Prostate gland (tissue), 2 donors: ENCODE results near the gene LDLRAD4.

Experiments
- POLR2AphosphoS5 ChIP-seq: sonication (generic); formaldehyde crosslinking; IDR thresholded peaks from one replicate; pipeline ENCODE4 v1.6.1; 2017; ENCODE audit warnings: antibody characterized with exemption
- TF ChIP-seq, protein P1 (sequence below), 4 experiments: fragments of 200-600 bp in 2 of 4; fragments of 450-650 bp in 2 of 4; sonication (generic) in 2 of 4; IDR thresholded peaks; 1 replicate in 3 of 4; 2 replicates in 1 of 4; pipeline ENCODE4 v1.5.1; 2016 to 2019; ENCODE audit warnings: antibody characterized with exemption in 4 of 4, mild to moderate bottlenecking in 2 of 4, moderate library complexity in 2 of 4

DNA sequence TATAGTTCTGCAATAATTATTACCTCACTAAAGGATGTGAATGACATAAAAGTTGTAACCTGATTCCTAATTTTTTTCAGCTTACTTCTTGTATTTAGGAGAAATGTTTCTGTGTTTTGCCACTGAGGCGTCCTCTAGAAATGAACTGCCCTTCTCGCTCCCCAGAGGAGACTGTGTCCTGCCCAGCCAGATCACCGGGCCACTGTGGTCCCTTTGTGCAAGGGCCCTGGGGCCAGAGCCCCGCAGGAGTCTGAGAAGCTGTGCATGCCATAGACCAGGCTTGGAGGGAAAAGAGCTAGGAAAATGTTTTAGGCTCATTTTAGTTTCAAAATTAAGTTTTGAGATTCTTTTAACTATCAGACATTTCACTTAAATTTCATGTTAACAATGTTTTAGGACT, 31.1 kb upstream of the LDLRAD4 start:
- TF ChIP-seq, protein P1, sequence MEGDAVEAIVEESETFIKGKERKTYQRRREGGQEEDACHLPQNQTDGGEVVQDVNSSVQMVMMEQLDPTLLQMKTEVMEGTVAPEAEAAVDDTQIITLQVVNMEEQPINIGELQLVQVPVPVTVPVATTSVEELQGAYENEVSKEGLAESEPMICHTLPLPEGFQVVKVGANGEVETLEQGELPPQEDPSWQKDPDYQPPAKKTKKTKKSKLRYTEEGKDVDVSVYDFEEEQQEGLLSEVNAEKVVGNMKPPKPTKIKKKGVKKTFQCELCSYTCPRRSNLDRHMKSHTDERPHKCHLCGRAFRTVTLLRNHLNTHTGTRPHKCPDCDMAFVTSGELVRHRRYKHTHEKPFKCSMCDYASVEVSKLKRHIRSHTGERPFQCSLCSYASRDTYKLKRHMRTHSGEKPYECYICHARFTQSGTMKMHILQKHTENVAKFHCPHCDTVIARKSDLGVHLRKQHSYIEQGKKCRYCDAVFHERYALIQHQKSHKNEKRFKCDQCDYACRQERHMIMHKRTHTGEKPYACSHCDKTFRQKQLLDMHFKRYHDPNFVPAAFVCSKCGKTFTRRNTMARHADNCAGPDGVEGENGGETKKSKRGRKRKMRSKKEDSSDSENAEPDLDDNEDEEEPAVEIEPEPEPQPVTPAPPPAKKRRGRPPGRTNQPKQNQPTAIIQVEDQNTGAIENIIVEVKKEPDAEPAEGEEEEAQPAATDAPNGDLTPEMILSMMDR (IDR thresholded peaks at IDR 0.05), result no peak
- no peak for TF ChIP-seq POLR2AphosphoS5
